ENCODE measurements around the gene NIPAL3.
"Not testable (repeated sequence)": the region's sequence is repeated elsewhere in the genome, so short reads cannot be mapped to it uniquely, and the experiment has no call there.

The NIPAL3 gene

DNA sequence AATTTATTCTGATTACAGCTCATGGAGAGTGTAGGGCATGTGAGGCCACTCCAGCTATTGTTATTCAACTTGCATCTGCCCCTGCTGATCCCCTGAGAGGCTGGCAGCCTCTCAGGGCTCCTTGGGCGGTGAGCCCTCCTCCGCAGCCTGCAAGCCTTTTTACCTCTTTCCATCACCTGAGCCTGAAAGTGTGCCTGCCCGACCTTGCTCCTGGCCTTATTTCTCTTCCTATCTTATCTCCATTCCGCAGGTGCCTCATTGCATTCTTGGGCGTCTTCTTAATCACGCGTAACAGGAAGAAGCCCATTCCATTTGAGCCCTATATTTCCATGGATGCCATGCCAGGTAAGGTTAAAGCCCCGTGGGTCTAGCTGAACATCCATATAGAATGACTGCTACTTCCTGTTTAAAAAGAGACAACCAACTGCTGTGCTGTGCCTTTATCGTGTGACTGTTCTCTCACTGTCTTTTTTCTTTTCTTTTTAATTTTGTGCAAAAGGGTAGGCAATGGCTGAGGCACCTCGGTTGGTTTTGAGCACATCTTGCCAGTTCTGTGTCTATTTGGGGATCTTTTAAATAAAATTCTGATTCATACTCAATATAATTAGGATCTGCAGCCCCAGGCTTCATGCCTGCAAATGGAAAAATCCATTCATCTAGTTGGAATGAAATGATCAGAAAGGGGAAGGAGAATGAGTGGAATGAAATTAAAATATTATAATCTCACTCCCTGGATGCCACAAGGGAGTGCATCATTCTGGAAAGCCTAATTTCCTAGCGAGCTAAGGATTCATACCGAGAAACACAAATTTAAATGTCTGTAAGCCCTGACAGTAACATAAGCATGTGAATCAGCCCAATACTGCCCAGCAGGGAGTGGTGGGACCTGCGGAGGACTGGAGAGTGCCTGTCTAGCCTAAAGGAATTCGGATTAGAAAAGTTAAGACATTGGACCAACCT, 48.5 kb downstream of the NIPAL3 start:
- DNase-seq: no peak

DNA sequence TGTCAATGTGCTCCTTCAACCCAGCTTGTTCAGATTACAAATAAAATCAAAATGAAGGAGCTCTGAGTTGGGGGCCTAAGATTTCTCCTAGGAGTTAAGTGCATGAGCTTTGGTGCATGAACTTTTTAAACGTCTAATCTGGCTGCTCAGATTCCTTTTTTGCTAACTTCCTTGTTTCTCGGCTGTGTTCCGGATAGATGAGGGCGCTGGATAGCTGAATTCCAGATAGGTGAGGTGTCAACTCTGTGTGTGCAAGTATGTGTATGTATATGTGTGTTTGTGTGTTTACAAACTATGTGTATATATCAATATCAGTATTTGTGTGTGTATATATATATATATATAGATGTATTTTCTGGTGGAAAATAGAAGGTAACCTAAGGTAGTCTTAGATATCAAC, 49.5 kb downstream of the NIPAL3 start:
- DNase-seq: no peak

DNA sequence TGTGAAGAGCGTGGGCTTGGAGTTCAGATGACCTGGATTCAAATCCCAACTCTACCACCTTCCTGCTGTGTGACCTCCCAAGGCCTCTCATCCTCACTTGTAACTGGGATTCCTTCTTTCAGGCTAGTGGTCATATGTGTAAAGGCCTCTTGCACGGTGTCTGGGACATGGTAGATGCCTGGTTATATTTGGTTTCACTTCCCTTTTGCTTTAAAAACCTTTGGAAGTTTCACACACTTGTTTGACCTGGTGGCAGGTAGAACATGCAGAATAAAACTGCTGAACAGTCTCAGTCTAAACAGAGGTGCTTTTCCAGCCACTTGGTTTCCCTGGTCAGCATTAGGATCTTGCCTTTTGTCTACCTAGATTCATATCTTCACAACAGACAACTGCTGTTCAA, 50.0 kb downstream of the NIPAL3 start:
- DNase-seq: no peak

DNA sequence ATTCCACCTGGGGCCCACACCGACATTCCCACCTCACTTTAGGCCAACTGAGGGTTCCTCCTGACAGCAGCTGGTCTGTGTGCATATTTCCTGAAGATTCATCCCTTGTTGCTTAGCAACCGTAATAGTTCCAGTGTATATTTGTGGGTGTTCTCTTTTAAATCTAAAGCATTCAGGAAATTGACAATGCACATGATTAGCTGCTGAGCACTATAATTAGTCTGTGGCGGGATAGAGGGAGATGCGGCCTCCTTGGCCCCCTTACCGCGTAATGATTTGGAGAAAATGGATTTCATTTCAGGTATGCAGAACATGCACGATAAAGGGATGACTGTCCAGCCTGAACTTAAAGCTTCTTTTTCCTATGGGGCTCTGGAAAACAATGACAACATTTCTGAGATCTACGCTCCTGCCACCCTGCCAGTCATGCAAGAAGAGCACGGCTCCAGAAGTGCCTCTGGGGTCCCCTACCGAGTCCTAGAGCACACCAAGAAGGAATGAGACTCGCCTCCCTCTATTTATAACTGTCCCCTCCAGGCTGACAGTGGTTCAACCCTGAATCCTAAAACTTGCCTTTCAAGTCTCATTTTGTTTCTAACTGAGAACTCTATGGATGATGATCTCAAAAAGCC, 53.2 kb downstream of the NIPAL3 start:
- no peak for DNase-seq

DNA sequence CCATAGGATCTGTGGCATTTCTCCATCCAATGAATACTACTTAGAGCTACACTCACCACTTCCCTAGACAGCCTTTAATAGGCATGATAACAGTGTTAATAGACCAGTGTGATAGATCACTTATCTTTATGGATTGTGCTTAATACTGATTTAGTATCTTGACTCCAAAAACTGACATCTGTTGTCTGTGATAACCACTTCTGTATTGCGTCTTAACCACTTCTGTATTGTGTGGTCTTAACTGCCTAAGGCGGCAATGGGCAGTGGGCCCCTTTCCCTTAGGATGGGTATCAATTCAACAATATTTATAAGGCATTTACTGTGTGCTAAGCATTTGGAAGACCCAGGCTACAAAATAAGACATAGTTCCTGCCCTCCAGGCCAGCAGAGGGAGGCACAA, 55.0 kb downstream of the NIPAL3 start:
- DNase-seq: no peak

DNA sequence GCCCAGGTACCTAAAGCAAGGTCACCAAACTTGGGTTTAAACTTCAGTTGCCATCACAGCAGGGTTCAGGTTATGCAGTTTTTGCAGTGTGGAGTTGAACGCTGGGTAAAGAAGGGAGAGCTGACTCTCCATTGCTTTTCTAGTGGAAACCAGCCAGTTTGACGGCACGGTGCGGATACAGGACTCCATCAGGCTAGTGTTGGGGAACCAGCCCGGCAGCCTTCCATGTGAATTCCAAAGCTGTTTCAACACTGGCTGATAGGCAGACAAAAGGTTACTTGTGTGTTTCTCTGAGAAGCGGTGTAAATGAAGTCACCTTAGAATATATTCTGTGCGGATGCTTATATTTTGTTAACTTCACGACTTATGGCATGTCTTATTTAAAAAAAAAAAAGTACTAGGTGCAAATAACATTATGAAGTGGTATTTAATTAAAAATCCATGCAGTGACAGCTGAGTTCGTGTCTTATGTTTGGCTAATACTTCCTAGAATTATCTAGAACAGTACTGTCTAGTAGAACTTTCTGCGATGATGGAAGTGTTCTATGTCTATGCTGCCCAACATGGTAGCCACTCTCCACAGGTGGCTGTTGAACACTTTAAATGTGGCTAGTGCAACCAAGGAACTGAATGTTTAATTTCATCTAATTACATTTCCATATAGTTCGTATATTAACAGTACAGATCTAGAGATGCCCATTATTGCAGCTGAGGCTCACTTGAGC, 57.1 kb downstream of the NIPAL3 start:
- no peak for DNase-seq

DNA sequence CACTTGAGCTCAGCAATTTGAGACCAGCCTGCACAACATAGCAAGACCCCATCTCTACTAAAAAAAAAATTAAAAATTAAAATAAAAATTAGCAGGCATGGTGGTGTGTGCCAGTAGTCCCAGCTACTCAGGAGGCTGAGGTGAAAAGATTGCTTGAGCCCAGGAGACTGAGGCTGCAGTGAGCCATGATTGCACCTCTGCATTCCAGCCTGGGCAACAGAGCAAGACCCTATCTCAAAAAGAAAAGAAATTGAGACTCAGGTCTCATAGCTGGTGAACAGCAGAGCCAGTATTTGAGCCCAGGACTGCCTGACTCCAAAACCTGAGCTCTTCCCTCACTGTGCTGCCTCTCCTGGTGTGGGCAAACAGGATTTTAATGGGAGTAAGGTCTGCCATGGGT, 58.6 kb downstream of the NIPAL3 start:
- DNase-seq: no peak

DNA sequence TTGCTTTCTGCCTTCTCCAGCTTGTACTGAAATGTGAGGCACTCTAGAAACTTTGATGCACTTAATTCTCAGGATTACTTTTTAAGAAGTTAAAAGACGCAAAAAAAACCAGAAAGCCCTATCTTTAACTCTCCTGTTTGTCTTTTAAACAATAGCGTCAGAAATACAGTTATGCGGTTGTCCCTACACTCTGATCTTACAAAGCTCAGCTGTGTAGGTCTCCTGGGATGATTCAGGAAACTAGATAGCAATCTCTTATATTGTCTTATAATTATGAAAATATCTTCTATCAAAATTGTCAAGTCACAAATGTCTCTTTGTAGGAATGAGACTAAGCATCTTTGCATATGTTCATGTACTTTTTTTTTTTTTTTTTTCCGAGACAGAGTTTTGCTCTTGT, 60.1 kb downstream of the NIPAL3 start:
- DNase-seq: no peak

DNA sequence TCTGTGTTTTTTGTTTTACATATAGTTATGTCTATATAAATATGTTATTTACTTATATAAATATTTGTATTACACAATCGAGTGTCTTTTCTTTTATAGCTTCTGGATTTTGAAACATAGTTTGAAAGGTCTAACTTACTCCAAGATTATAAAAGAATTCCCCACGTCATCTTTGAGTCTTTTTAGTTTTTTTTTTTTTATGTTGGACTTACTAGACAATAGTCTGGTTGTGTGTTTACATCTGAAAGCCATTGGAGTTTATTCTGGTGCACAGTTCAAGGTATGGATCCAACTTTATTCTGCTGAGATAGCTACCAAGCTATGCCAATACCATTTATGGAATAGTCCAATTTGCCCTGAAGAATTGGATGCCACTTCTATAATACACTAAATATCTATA, 61.0 kb downstream of the NIPAL3 start:
- no peak for DNase-seq

DNA sequence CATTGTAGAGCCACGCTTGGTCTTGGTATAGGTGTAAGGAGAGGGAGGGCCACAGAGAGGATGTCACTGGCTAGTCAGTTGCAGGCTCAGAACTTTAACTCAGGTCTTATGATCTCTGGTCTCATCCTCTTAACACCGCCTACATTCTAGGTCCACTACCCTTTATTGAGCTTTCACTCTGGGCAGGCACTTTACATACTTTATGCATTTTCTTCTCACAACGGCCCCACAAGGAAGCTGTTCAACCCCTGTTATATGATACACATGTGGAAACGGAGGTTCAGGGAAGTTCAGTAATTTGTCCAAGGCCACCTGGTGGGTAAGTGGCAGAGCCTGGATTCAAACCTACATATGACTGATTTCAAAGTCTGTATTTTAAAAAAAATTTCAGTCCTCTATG, 61.7 kb downstream of the NIPAL3 start:
- no peak for DNase-seq

DNA sequence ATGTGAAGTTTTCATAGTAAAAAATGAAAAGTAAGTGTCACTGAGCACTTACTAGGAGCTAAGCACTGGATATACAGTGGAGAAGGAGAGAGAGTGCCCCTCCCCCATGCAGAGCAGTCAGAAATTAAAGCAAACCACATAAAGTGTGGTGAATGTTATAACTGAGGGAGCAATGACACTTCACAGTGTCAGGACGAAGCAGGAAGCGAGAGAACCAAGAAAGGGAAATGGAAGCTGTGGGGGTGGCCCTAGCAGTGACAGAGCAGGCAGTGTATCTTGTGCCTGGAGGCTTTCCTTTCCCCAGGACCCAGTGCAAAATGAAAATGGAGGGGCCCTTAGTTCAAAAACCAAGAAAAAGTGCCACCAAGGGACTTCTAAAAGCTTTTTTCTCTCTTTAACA, 65.5 kb downstream of the NIPAL3 start:
- no peak for DNase-seq

DNA sequence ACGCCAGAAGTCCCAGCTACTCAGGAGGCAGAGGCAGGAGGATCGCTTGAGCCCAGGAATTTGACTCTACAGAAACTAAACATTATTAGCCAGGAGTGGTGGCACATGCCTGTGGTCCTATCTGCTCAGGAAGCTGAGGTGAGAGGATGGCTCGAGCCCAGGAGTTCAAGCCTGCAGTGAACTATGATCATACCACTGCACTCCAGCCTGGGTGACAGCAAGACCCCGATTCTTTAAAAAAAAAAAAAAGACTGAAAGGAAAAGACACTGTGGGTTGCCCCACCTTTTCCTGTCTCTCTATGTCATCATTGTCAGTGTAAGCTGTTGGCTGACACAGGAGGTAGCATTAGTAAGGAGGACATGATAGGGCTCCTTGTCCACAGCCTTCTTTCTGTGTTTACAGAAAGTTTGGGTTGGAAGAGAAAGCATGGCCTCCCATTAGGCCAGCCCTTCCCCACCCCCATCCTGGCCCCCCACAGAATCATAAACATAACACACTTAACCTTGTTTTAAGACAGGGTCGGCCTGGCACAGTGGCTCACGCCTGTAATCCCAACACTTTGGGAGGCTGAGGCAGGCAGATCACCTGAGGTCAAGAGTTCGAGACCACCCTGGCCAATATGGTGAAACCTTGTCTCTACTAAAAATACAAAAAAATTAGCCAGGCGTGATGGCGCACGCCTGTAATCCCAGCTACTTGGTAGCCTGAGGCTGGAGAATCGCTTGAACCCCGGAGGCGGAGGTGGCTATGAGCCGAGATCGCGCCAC, 66.4 kb downstream of the NIPAL3 start:
- DNase-seq: no peak

DNA sequence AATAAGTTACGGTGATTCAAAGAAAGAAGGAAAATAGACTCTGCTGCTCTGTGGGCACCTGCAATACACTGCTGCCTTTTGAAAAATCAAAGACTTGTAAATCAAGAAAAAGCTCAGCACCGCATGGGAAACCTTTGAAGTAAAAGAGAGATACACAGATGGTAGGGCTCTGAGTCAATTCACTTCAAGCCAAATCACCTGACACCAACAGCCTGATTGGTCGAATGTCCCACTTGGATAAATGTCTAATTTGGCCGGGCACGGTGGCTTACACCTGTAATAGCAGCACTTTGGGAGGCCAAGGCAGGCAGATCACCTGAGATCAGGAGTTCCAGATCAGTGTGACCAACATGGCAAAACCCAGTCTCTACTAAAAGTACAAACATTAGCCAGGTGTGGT, 67.8 kb downstream of the NIPAL3 start:
- DNase-seq: no peak

DNA sequence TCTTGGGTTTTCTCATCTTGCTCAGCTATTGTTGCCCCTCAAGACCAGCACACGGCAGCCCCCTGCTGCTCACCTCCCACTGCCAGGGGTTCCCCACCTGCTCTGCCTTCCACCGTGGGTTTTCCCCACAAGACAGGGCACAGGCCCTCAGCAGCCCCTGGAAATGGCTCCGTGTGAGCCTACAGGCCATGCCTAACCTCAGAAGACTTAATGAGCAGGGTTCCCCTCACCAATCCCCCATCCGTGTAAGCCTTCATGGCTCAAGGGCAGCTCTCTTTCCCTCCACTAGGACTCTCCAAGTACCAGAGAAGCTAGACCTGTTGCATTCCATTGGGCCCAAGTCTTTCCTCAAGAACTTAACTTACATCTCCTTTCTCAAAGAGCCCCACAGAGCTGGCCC, 68.6 kb downstream of the NIPAL3 start:
- no peak for DNase-seq

DNA sequence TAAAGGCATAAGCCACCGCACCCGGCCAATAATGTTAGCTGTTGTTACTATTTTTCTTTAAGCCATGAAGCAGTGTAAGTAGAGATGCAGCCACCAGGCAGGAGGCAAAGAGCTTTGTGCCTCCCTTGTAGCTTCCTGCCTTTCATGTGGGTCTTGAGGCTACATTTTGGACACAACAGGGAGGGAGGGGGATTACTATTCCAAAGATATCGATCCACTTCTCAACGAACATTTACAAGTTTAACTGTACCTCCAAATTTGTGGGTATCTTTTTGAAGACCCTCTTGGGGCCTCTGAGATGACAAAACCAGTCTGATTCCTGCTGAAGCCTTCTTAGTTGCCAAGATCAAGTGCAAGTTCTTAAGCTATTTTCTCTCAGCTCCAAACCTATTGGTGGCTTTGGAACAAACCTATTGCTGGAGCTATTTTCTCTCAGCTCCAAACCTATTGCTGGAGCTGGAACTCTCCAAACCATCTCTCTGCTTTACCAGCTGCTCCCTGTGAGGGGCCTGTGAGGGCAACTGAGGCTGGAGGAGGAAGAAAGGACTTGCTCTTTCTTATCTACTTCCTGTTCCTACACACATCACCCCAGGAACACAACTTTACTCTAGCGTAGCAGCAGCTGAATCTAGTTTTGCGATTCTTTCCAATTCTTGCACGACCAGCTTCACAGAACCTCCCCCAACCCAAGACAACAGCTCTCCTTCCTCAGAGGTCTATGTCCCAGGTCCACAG, 70.9 kb downstream of the NIPAL3 start:
- DNase-seq: no peak

DNA sequence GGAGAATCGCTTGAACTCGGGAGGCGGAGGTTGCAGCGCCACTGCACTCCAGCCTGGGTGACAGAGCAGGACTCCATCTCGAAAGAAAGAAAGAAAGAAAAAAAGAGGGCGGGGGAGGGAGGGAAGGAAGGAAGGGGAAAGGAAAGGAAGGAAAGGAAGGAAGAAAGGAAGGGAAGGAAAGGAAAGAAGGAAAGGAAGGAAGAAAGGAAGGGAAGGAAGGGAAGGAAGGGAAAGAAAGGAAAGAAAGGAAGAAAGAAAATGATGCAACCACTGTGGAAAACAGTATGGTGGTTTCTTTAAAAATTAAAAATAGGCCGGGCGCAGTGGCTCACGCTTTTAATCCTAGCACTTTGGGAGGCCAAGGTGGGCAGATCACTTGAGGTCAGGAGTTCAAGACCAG, 71.9 kb downstream of the NIPAL3 start:
- DNase-seq: no peak

DNA sequence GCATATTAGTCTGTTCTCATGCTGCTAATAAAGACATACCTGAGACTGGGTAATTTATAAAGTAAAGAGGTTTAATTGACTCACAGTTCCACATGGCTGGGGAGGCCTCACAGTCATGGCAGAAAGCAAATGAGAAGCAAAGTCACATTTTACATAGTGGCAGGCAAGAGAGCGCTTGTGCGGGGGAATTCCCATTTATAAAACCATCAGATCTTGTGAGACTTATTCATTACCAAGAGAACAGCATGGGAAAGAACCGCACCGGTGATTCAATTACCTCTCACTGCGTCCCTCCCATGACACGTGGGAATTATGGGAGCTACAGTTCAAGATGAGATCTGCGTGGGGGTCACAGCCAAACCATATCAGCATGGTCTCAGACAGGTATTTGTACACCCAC, 72.6 kb downstream of the NIPAL3 start:
- not testable (repeated sequence) for DNase-seq

DNA sequence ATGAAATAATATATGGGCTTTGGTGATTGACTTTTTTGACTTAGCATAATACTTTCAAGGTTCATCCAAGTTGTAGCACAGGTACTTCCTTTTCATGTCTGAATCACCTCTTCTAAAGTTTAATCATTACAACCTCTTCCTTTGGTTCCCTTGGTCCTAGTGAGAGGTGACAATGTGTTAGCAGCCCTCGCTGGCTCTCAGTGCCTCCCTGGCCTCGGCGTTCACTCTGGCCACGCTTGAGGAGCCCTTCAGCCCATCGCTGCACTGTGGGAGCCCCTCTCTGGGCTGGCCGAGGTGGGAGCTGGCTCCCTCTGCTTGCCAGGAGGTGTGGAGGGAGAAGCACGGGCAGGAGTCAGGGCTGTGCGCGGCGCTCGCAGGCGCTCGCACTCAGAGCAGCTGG, 74.1 kb downstream of the NIPAL3 start:
- DNase-seq: no peak

DNA sequence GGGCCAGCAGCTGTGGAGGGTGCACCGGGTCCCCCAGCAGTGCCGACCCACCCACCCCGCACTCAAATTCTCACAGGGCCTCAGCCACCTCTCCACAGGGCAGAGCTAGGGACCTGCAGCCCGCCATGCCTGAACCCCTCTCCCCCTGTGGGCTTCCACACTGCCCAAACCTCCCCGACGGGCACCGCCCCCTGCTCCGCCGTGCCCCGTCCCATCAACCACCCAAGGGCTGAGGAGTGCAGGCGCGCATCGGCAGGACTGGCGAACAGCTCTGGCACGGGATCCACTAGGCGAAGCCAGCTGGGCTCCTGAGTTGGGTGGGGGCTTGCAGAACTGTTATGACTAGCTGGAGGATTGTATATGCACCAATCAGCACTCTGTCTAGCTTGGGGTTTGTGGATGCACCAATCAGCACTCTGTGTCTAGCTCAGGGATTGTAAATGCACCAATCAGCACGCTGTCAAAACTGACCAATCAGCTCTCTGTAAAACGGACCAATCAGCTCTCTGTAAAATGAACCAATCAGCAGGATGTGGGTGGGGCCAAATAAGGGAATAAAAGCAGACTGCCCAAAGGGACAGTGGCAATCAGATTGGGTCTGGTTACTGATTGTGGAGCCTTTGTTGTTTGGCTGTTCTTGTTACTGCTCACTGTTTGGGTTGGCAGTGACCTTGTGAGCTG, 74.6 kb downstream of the NIPAL3 start:
- DNase-seq: no peak

DNA sequence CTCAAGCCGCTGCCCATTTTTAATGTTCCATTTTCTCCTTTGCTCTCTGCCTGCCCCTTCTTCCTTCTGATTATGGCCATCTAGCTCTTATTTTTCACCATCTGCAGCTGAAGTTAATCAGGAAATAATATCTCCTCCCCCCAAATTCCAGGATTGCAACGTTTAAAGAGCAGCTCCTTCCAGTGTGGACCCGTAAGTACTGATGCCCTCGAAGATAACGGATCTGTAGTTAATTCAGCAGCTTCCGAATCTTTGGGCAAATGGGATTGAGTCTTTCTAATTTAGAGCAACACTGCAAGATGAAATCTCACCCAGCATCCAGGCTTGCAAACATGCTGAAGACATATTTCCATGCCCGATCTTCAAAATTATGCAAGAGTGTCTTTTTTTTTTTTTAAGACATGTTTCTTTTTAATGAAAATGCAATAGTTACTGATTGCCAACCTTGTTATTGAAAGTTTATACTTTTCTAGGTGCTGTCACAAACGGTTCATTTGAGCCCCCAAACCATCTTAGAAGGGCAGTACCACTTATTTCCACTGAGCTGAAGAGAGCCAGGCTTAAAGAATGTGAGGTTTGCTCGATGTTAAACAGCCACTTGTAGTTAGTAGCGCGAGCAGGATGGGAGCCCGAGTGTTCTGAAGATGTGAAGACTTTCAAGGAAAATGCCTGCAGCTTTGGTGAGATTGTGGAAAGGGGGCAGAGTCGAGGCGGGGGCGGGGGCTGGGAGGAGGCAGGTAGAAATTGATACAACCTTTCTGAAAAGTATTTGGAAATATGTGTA, 76.2 kb downstream of the NIPAL3 start:
- no peak for DNase-seq

DNA sequence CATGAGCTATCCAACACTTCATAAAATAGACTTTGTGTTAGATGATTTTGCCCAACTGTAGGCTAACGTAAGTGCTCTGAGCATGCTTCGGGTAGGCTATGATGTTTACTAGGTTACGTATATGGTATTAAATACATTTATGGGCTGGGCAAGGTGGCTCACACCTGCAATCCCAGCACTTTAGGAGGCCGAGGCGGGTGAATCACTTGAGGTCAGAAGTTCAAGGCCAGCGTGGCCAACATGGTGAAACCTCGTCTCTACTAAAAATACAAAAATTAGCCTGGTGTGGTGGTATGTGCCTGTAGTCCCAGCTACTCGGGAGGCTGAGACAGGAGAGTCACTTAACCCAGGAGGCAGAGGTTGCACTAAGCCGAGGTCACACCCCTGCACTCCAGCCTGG, 77.3 kb downstream of the NIPAL3 start:
- DNase-seq: not testable (repeated sequence)
